ENCODE data around the gene VWA8.
"Not testable (repeated sequence)": the region's sequence is repeated elsewhere in the genome, so short reads cannot be mapped to it uniquely, and the experiment has no call there.

The VWA8 gene

GRCh38 chr13:41627425-41627824, 333.5 kb downstream of the VWA8 start:
- no peak overlapping the region for H3K4me3 ChIP-seq (ENCODE audit: low read length)
- no peaks in the 10 kb centered on the region for H3K4me1 ChIP-seq (ENCODE audit: insufficient read depth, low read length)
- H3K27me3 ChIP-seq (ENCODE audit: insufficient read depth, low read length), result no peaks in the 10 kb centered on the region
- no peak overlapping the region for H3K27ac ChIP-seq (ENCODE audit: low read depth, low read length)
- WGBS, result 93% methylated on average over 5 of the region's 5 CpGs
- no peak overlapping the region for H3K9ac ChIP-seq (ENCODE audit: low read depth, low read length)
- no peaks in the 10 kb centered on the region for H3K9me3 ChIP-seq (ENCODE audit: insufficient read depth, low read depth, low read length)
- no peaks in the 10 kb centered on the region for H3K36me3 ChIP-seq (ENCODE audit: insufficient read depth, low read length)

- no peak overlapping the region for H3K9ac ChIP-seq (ENCODE audit: low read depth, low read length)
- H3K27ac ChIP-seq (ENCODE audit: low read depth, low read length), result no peak overlapping the region
- H3K4me3 ChIP-seq (ENCODE audit: low read length), result no peak overlapping the region
- H3K36me3 ChIP-seq (ENCODE audit: insufficient read depth, low read length), result no peaks in the 10 kb centered on the region
- no peaks in the 10 kb centered on the region for H3K4me1 ChIP-seq (ENCODE audit: insufficient read depth, low read length)
- no peaks in the 10 kb centered on the region for H3K27me3 ChIP-seq (ENCODE audit: insufficient read depth, low read length)
- no peaks in the 10 kb centered on the region for H3K9me3 ChIP-seq (ENCODE audit: insufficient read depth, low read depth, low read length)
Measured at GRCh38 chr13:41624041-41624440, 336.9 kb downstream of the VWA8 start.

GRCh38 chr13:41622432-41623429, 338.2 kb downstream of the VWA8 start:
- WGBS, result 78% methylated on average over 5 of the region's 6 CpGs
- H3K27me3 ChIP-seq (ENCODE audit: insufficient read depth, low read length), result no peaks in the 10 kb centered on the region
- H3K9me3 ChIP-seq (ENCODE audit: insufficient read depth, low read depth, low read length), result no peaks in the 10 kb centered on the region
- no peaks in the 10 kb centered on the region for H3K36me3 ChIP-seq (ENCODE audit: insufficient read depth, low read length)
- H3K4me3 ChIP-seq (ENCODE audit: low read length), result no peak overlapping the region
- no peak overlapping the region for H3K27ac ChIP-seq (ENCODE audit: low read depth, low read length)
- H3K4me1 ChIP-seq (ENCODE audit: insufficient read depth, low read length), result no peaks in the 10 kb centered on the region
- no peak overlapping the region for H3K9ac ChIP-seq (ENCODE audit: low read depth, low read length)

- 94% methylated on average over 5 of the region's 5 CpGs for WGBS
- Histone ChIP-seq H3K27me3 (ENCODE audit: insufficient read depth, low read length) (no peaks in the 10 kb centered on the region), H3K4me3 (ENCODE audit: low read length) (no peak overlapping the region), H3K36me3 (ENCODE audit: insufficient read depth, low read length) (no peaks in the 10 kb centered on the region), H3K27ac (ENCODE audit: low read depth, low read length) (no peak overlapping the region), H3K9me3 (ENCODE audit: insufficient read depth, low read depth, low read length) (no peaks in the 10 kb centered on the region), H3K4me1 (ENCODE audit: insufficient read depth, low read length) (no peaks in the 10 kb centered on the region), H3K9ac (ENCODE audit: low read depth, low read length) (no peak overlapping the region)
Measured at GRCh38 chr13:41621716-41622431, 339.0 kb downstream of the VWA8 start.

- H3K27me3 ChIP-seq (ENCODE audit: insufficient read depth, low read length); H3K9ac ChIP-seq (ENCODE audit: low read depth, low read length); H3K4me3 ChIP-seq (ENCODE audit: low read length); H3K27ac ChIP-seq (ENCODE audit: low read depth, low read length); H3K4me1 ChIP-seq (ENCODE audit: insufficient read depth, low read length); H3K9me3 ChIP-seq (ENCODE audit: insufficient read depth, low read depth, low read length); H3K36me3 ChIP-seq (ENCODE audit: insufficient read depth, low read length): not testable (repeated sequence)
- 100% methylated on average over 2 of the region's 5 CpGs for WGBS
Measured at GRCh38 chr13:41617633-41618032, 343.3 kb downstream of the VWA8 start.

GRCh38 chr13:41616151-41616550, 344.8 kb downstream of the VWA8 start:
- no peak overlapping the region for H3K27ac ChIP-seq (ENCODE audit: low read depth, low read length)
- H3K27me3 ChIP-seq (ENCODE audit: insufficient read depth, low read length), result no peaks in the 10 kb centered on the region
- no peaks in the 10 kb centered on the region for H3K36me3 ChIP-seq (ENCODE audit: insufficient read depth, low read length)
- no peaks in the 10 kb centered on the region for H3K9me3 ChIP-seq (ENCODE audit: insufficient read depth, low read depth, low read length)
- H3K9ac ChIP-seq (ENCODE audit: low read depth, low read length), result no peak overlapping the region
- H3K4me3 ChIP-seq (ENCODE audit: low read length), result no peak overlapping the region
- no peaks in the 10 kb centered on the region for H3K4me1 ChIP-seq (ENCODE audit: insufficient read depth, low read length)
- 94% methylated on average over 3 of the region's 3 CpGs for WGBS

GRCh38 chr13:41615528-41615855, 345.4 kb downstream of the VWA8 start:
- Histone ChIP-seq H3K27ac (ENCODE audit: low read depth, low read length) (no peak overlapping the region), H3K36me3 (ENCODE audit: insufficient read depth, low read length) (no peaks in the 10 kb centered on the region), H3K27me3 (ENCODE audit: insufficient read depth, low read length) (no peaks in the 10 kb centered on the region), H3K9ac (ENCODE audit: low read depth, low read length) (no peak overlapping the region), H3K4me3 (ENCODE audit: low read length) (no peak overlapping the region), H3K4me1 (ENCODE audit: insufficient read depth, low read length) (no peaks in the 10 kb centered on the region), H3K9me3 (ENCODE audit: insufficient read depth, low read depth, low read length) (no peaks in the 10 kb centered on the region)

GRCh38 chr13:41614671-41615527, 346.0 kb downstream of the VWA8 start:
- Histone ChIP-seq H3K4me1 (ENCODE audit: insufficient read depth, low read length) (no peaks in the 10 kb centered on the region), H3K27ac (ENCODE audit: low read depth, low read length) (no peak overlapping the region), H3K27me3 (ENCODE audit: insufficient read depth, low read length) (no peaks in the 10 kb centered on the region), H3K9me3 (ENCODE audit: insufficient read depth, low read depth, low read length) (no peaks in the 10 kb centered on the region), H3K36me3 (ENCODE audit: insufficient read depth, low read length) (no peaks in the 10 kb centered on the region), H3K4me3 (ENCODE audit: low read length) (no peak overlapping the region), H3K9ac (ENCODE audit: low read depth, low read length) (no peak overlapping the region)
- 94% methylated on average over 7 of the region's 7 CpGs for WGBS

GRCh38 chr13:41613984-41614661, 346.8 kb downstream of the VWA8 start:
- no peaks in the 10 kb centered on the region for H3K36me3 ChIP-seq (ENCODE audit: insufficient read depth, low read length)
- no peaks in the 10 kb centered on the region for H3K4me1 ChIP-seq (ENCODE audit: insufficient read depth, low read length)
- H3K27ac ChIP-seq (ENCODE audit: low read depth, low read length), result no peak overlapping the region
- WGBS, result 92% methylated on average over 12 of the region's 12 CpGs
- H3K9ac ChIP-seq (ENCODE audit: low read depth, low read length), result no peak overlapping the region
- H3K4me3 ChIP-seq (ENCODE audit: low read length), result no peak overlapping the region
- H3K9me3 ChIP-seq (ENCODE audit: insufficient read depth, low read depth, low read length), result no peaks in the 10 kb centered on the region
- H3K27me3 ChIP-seq (ENCODE audit: insufficient read depth, low read length), result no peaks in the 10 kb centered on the region

- Histone ChIP-seq H3K4me3 (ENCODE audit: low read length) (no peak overlapping the region), H3K36me3 (ENCODE audit: insufficient read depth, low read length) (no peaks in the 10 kb centered on the region), H3K27ac (ENCODE audit: low read depth, low read length) (no peak overlapping the region), H3K9me3 (ENCODE audit: insufficient read depth, low read depth, low read length) (no peaks in the 10 kb centered on the region), H3K9ac (ENCODE audit: low read depth, low read length) (no peak overlapping the region), H3K27me3 (ENCODE audit: insufficient read depth, low read length) (no peaks in the 10 kb centered on the region), H3K4me1 (ENCODE audit: insufficient read depth, low read length) (no peaks in the 10 kb centered on the region)
- 81% methylated on average over 1 of the region's 1 CpG for WGBS
Measured at GRCh38 chr13:41613471-41613870, 347.4 kb downstream of the VWA8 start.
